OCI-LY3 (cell line): ENCODE results near the gene OR5AK2.

ENCODE experiments used
- EZH2phosphoT487 ChIP-seq: fragments of 200-600 bp; shearing (Covaris generic); IDR thresholded peaks from 2 replicates; pipeline ENCODE4 v1.6.1; 2018; ENCODE audit warnings: antibody characterized with exemption, mixed run types, low read depth
- TF ChIP-seq, protein P1 (sequence below): fragments of 200-600, 300-600 bp; sonication (generic); IDR thresholded peaks from 2 replicates; pipeline ENCODE4 v1.5.1; 2014; ENCODE audit warnings: antibody characterized with exemption, low read length, low read depth

DNA sequence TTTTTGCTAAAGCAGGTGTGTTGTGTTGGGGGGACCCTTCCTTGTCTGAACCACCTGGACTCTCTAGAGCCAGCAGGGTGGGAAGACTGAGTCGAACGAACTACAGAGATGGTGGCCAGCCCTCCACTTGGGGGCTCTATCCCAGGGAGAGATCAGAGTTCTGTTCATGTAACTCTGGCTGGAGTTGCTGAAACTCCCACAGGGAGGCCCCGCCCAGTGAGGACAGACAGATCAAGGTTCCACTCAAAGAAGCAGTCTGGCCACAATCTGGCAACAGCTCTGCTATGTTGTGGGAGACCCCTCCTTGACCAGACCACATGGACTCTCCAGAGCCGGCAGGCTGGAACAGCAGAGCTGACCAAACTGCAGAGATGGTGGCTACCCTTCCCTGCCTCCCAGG lies 20.2 kb upstream of the OR5AK2 start:
- TF ChIP-seq, protein P1, sequence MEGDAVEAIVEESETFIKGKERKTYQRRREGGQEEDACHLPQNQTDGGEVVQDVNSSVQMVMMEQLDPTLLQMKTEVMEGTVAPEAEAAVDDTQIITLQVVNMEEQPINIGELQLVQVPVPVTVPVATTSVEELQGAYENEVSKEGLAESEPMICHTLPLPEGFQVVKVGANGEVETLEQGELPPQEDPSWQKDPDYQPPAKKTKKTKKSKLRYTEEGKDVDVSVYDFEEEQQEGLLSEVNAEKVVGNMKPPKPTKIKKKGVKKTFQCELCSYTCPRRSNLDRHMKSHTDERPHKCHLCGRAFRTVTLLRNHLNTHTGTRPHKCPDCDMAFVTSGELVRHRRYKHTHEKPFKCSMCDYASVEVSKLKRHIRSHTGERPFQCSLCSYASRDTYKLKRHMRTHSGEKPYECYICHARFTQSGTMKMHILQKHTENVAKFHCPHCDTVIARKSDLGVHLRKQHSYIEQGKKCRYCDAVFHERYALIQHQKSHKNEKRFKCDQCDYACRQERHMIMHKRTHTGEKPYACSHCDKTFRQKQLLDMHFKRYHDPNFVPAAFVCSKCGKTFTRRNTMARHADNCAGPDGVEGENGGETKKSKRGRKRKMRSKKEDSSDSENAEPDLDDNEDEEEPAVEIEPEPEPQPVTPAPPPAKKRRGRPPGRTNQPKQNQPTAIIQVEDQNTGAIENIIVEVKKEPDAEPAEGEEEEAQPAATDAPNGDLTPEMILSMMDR, result no peak
- TF ChIP-seq EZH2phosphoT487, result no peak
